NCI-H82 (cell line): Measurements from ENCODE around the gene EAF2.
"Not testable (repeated sequence)": the region's sequence is repeated elsewhere in the genome, so short reads cannot be mapped to it uniquely, and the experiment has no call there.

ENCODE experiments used
- DNase-seq: peaks from one replicate; lab custom pipeline; 2025; lab: John Stamatoyannopoulos, UW

The EAF2 gene

GRCh38 chr3:121863247-121863646 lies 28.2 kb downstream of the EAF2 start:
- not testable (repeated sequence) for DNase-seq

GRCh38 chr3:121863801-121864200 lies 28.8 kb downstream of the EAF2 start:
- DNase-seq: no peak

- no peak for DNase-seq
Measured at GRCh38 chr3:121869736-121870135, 34.7 kb downstream of the EAF2 start.

- no peak for DNase-seq
Measured at GRCh38 chr3:121870717-121871116, 35.7 kb downstream of the EAF2 start.

- DNase-seq: no peak
Measured at GRCh38 chr3:121871430-121871829, 36.4 kb downstream of the EAF2 start.

GRCh38 chr3:121878411-121878810 lies 43.4 kb downstream of the EAF2 start:
- DNase-seq: no peak

- DNase-seq: peak; percentile 68
Measured at GRCh38 chr3:121883507-121883906, 48.5 kb downstream of the EAF2 start.

- no peak for DNase-seq
Measured at GRCh38 chr3:121885386-121885785, 50.4 kb downstream of the EAF2 start.

- no peak for DNase-seq
Measured at GRCh38 chr3:121894301-121894990, 59.4 kb downstream of the EAF2 start, which contains the start of gene SLC15A2. SLC15A2 (plus strand) TSS chr3:121894401; CDS start chr3:121894477, 76 bp downstream.

GRCh38 chr3:121895121-121895520 lies 60.1 kb downstream of the EAF2 start:
- DNase-seq: no peak

- DNase-seq: no peak
Measured at GRCh38 chr3:121895736-121896135, 60.7 kb downstream of the EAF2 start.

- no peak for DNase-seq
Measured at GRCh38 chr3:121896823-121897222, 61.8 kb downstream of the EAF2 start.

GRCh38 chr3:121897296-121897695 lies 62.3 kb downstream of the EAF2 start:
- no peak for DNase-seq

GRCh38 chr3:121913305-121913990 lies 78.4 kb downstream of the EAF2 start:
- no peak for DNase-seq

GRCh38 chr3:121914081-121914998 lies 79.3 kb downstream of the EAF2 start:
- DNase-seq: no peak

- DNase-seq: no peak
Measured at GRCh38 chr3:121916189-121916588, 81.2 kb downstream of the EAF2 start.

GRCh38 chr3:121918779-121919483 lies 83.9 kb downstream of the EAF2 start:
- DNase-seq: peak; percentile 92

- peak; percentile 69 for DNase-seq
Measured at GRCh38 chr3:121924734-121925133, 89.7 kb downstream of the EAF2 start.

- DNase-seq: no peak
Measured at GRCh38 chr3:121926380-121926779, 91.4 kb downstream of the EAF2 start.
